ENCODE data around the gene ELOVL6. TPM values are rescaled to one million over a fixed set of nuclear protein-coding genes. Genes with fewer than 3 reads are reported as not detected.

Gene ELOVL6
- total RNA-seq, 4 donors from 2014 or later: 0.10 to 0.42 (median 0.13) TPM; not detected in 1

DNA sequence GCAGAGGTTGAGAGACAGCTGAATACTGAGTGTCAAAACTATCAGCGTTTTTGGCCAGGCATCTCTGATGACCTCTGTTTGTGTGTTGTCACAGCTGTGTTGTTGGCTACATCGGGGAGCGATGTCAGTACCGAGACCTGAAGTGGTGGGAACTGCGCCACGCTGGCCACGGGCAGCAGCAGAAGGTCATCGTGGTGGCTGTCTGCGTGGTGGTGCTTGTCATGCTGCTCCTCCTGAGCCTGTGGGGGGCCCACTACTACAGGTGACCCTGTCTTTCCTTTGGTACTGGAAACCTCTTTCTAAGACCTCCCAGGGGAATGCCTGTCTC, 198.9 kb downstream of the ELOVL6 start:
- TF ChIP-seq POLR2A (IDR thresholded peaks at IDR 0.05): no peak
- TF ChIP-seq, protein P1, sequence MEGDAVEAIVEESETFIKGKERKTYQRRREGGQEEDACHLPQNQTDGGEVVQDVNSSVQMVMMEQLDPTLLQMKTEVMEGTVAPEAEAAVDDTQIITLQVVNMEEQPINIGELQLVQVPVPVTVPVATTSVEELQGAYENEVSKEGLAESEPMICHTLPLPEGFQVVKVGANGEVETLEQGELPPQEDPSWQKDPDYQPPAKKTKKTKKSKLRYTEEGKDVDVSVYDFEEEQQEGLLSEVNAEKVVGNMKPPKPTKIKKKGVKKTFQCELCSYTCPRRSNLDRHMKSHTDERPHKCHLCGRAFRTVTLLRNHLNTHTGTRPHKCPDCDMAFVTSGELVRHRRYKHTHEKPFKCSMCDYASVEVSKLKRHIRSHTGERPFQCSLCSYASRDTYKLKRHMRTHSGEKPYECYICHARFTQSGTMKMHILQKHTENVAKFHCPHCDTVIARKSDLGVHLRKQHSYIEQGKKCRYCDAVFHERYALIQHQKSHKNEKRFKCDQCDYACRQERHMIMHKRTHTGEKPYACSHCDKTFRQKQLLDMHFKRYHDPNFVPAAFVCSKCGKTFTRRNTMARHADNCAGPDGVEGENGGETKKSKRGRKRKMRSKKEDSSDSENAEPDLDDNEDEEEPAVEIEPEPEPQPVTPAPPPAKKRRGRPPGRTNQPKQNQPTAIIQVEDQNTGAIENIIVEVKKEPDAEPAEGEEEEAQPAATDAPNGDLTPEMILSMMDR (IDR thresholded peaks at IDR 0.05 in 4 of 5, conservative IDR thresholded peaks at IDR 0.05 in 1 of 5): no peak
- no peak overlapping the region for H3K27ac ChIP-seq
- intact Hi-C loops (cut with DNase I; ENCODE audit: low total_unique reads): loop anchor here (2.0 kb wide), 1 partner anchor 517 kb away; no protein-coding TSS in a partner anchor

DNA sequence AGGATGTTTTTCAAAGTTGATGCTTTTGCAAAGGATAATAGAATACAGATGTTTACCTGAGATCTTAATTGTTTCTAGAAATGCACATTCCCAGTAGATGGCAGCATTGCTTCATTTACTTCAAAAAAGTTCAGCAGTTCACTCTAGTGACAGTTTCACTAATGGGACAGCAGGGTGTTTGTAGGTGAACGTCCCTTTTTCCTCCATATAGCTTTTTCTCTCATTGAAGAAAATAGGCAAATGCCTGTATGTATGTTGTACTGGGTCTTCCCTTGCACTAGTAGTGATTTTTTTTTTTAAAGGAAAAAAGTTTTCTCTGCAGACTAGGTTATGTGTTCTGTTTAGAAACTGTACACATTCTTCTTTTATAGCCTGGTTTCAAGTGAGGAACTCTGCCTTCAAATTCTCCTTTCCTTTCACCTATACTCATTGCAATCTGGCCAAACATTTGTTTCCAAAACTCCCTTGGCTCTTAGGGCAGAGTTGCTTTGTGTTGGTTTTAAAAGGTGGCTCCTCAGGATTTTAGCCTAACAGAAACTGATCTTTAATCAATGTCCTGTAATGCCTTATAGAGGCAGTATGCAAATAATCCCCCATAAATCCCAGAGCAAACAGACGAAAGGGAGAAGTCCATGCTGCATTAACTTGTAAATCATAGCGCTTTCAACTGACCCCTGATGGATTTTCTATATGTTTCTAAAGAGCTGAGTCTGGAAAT, 199.4 kb downstream of the ELOVL6 start:
- H3K36me3 ChIP-seq: no peaks in the 10 kb centered on the region

More for the DNA sequence above, 198.9 kb downstream of the ELOVL6 start:
- H3K36me3 ChIP-seq: no peaks in the 10 kb centered on the region
- H3K4me1 ChIP-seq: no peaks in the 10 kb centered on the region
- no peaks in the 10 kb centered on the region for H3K27me3 ChIP-seq
- in situ Hi-C loops (cut with MboI; ENCODE audit: low sequenced_read_pairs in 4 of 4): loop anchor here in 3 of 4 donors (5.0 to 25.0 kb wide), 2 partner anchors 518 to 587 kb away; no protein-coding TSS in a partner anchor
- no peak for ATAC-seq
- no peak overlapping the region for H3K4me3 ChIP-seq
- no peak for DNase-seq
- H3K9me3 ChIP-seq: no peaks in the 10 kb centered on the region

DNA sequence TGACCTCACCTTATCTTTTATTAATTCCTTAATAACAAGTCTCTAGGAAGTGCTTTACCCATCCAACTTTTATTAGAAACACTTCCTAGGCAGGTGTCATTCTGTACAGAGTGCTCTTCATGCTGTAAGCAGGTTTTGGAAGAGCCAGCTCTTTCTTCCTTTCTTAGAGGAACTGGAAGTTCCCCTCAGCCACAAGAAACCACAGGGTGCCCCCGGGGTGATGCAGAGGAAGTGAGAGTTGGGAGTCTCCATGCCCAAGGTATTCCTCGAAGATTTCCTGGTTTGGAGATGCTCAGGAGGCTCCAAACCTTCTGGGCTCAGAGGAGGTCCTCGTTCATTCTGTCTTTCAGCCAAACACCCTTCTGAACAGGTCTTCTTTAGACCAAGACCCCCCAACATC, 201.9 kb downstream of the ELOVL6 start:
- H3K4me1 ChIP-seq: no peaks in the 10 kb centered on the region
- no peak for ATAC-seq
- H3K27me3 ChIP-seq: no peaks in the 10 kb centered on the region
- H3K36me3 ChIP-seq: no peaks in the 10 kb centered on the region
- DNase-seq: no peak
- intact Hi-C loops (cut with DNase I; ENCODE audit: low total_unique reads): no loop called here
- H3K27ac ChIP-seq: no peak overlapping the region
- TF ChIP-seq POLR2A (IDR thresholded peaks at IDR 0.05): no peak
- TF ChIP-seq, protein P1 (IDR thresholded peaks at IDR 0.05 in 4 of 5, conservative IDR thresholded peaks at IDR 0.05 in 1 of 5): no peak
- no peak overlapping the region for H3K4me3 ChIP-seq
- in situ Hi-C loops (cut with MboI; ENCODE audit: low sequenced_read_pairs in 4 of 4): loop anchor here in 3 of 4 donors (5.0 to 25.0 kb wide), 2 partner anchors 521 to 584 kb away; no protein-coding TSS in a partner anchor
- H3K9me3 ChIP-seq: no peaks in the 10 kb centered on the region

More for the DNA sequence above, 199.4 kb downstream of the ELOVL6 start:
- Histone ChIP-seq H3K27ac (no peak overlapping the region), H3K27me3 (no peaks in the 10 kb centered on the region), H3K4me1 (no peaks in the 10 kb centered on the region), H3K4me3 (no peak overlapping the region), H3K9me3 (no peaks in the 10 kb centered on the region)
- no peak for DNase-seq
- ATAC-seq: peak in 1 of 2 donors; percentile 56
- in situ Hi-C loops (cut with MboI; ENCODE audit: low sequenced_read_pairs in 4 of 4): loop anchor here in 3 of 4 donors (5.0 to 25.0 kb wide), 2 partner anchors 518 to 587 kb away; no protein-coding TSS in a partner anchor
- TF ChIP-seq POLR2A (IDR thresholded peaks at IDR 0.05): no peak
- TF ChIP-seq, protein P1 (IDR thresholded peaks at IDR 0.05 in 4 of 5, conservative IDR thresholded peaks at IDR 0.05 in 1 of 5): peak in 3 of 5 experiments; percentile 43 to 60 (median 51)
- intact Hi-C loops (cut with DNase I; ENCODE audit: low total_unique reads): loop anchor here (2.0 kb wide), 1 partner anchor 518 kb away; no protein-coding TSS in a partner anchor
